GM18909 (cell line): ENCODE measurements around the gene MRS2.
"Not testable (repeated sequence)": the region's sequence is repeated elsewhere in the genome, so short reads cannot be mapped to it uniquely, and the experiment has no call there.

ENCODE experiments used
- ATAC-seq: cut with Tn5 transposase; IDR thresholded peaks from one replicate; pipeline ENCODE4 v1.9.1; 2021; ENCODE audit warnings: mild to moderate bottlenecking; ENCODE audit not compliant: unreplicated experiment, poor library complexity

The MRS2 gene

GRCh38 chr6:24385536-24386269, 17.0 kb upstream of the MRS2 start:
- peak; percentile 71 for ATAC-seq

- ATAC-seq, result no peak
Measured at GRCh38 chr6:24387818-24388217, 14.9 kb upstream of the MRS2 start.

- no peak for ATAC-seq
Measured at GRCh38 chr6:24391208-24391607, 11.5 kb upstream of the MRS2 start.

GRCh38 chr6:24391756-24392405, 10.9 kb upstream of the MRS2 start:
- ATAC-seq, result peak; percentile 97

GRCh38 chr6:24394061-24394779, 8.5 kb upstream of the MRS2 start:
- no peak for ATAC-seq

- no peak for ATAC-seq
Measured at GRCh38 chr6:24394780-24395437, 7.8 kb upstream of the MRS2 start.

- no peak for ATAC-seq
Measured at GRCh38 chr6:24396824-24397223, 5.9 kb upstream of the MRS2 start.

GRCh38 chr6:24397631-24398030, 5.1 kb upstream of the MRS2 start:
- no peak for ATAC-seq

- not testable (repeated sequence) for ATAC-seq
Measured at GRCh38 chr6:24400045-24401039, 2.4 kb upstream of the MRS2 start.

- ATAC-seq, result no peak
Measured at GRCh38 chr6:24401458-24401857, 1.3 kb upstream of the MRS2 start.

GRCh38 chr6:24403501-24403824, 727 bp downstream of the MRS2 start:
- no peak for ATAC-seq

GRCh38 chr6:24405262-24405661, 2.5 kb downstream of the MRS2 start:
- no peak for ATAC-seq

- ATAC-seq, result peak; percentile 89
Measured at GRCh38 chr6:24408719-24409410, 6.1 kb downstream of the MRS2 start.

- no peak for ATAC-seq
Measured at GRCh38 chr6:24410622-24411021, 7.9 kb downstream of the MRS2 start.

- no peak for ATAC-seq
Measured at GRCh38 chr6:24412294-24412693, 9.6 kb downstream of the MRS2 start.

- not testable (repeated sequence) for ATAC-seq
Measured at GRCh38 chr6:24414531-24414930, 11.8 kb downstream of the MRS2 start.

- ATAC-seq, result peak; percentile 89
Measured at GRCh38 chr6:24415753-24416152, 13.0 kb downstream of the MRS2 start.

GRCh38 chr6:24419526-24419925, 16.8 kb downstream of the MRS2 start:
- ATAC-seq, result no peak

GRCh38 chr6:24425091-24425490, 22.4 kb downstream of the MRS2 start:
- ATAC-seq, result no peak
